Skeletal muscle cell (primary cell): Measurements from ENCODE around the gene PARP2.
"Not testable (repeated sequence)": the region's sequence is repeated elsewhere in the genome, so short reads cannot be mapped to it uniquely, and the experiment has no call there.

Experiments used
- DNase-seq: peaks from one replicate; pipeline ENCODE4 v3.0.0-alpha.2; 2010; ENCODE audit warnings: low read depth
- H3K4me3 ChIP-seq: 2 replicates; pipeline ENCODE4 v1.5.1; 2011; ENCODE audit warnings: low read depth, mild to moderate bottlenecking, control low read depth, low read length, moderate library complexity

PARP2 gene, protein sequence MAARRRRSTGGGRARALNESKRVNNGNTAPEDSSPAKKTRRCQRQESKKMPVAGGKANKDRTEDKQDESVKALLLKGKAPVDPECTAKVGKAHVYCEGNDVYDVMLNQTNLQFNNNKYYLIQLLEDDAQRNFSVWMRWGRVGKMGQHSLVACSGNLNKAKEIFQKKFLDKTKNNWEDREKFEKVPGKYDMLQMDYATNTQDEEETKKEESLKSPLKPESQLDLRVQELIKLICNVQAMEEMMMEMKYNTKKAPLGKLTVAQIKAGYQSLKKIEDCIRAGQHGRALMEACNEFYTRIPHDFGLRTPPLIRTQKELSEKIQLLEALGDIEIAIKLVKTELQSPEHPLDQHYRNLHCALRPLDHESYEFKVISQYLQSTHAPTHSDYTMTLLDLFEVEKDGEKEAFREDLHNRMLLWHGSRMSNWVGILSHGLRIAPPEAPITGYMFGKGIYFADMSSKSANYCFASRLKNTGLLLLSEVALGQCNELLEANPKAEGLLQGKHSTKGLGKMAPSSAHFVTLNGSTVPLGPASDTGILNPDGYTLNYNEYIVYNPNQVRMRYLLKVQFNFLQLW

GRCh38 chr14:20343092-20343861 lies at the start of gene PARP2:
PARP2 (plus strand) TSS chr14:20343635; CDS start chr14:20343642, 7 bp downstream.
- peak; percentile 99 for DNase-seq
- peak within 1 kb of the TSS; percentile 73 for H3K4me3 ChIP-seq

DNA sequence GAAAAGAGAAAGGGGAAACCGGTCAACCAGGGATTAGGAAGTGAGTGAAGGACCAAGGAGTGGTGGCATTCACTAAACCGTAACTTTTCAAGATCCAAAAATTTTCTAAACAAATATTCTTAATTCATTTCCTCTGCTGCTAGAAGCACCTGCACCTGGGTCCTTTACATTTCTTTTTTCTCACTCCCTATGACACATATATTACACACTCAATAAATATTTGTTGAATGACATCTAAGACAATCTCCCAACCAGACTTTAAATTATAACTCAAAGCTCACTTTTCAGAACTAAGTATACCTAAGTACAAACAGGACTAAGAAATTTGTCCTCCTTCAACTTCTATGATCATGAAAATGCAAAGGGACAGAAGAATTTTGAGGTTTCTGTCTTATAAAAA lies 48.8 kb upstream of the PARP2 start:
- H3K4me3 ChIP-seq: no peak overlapping the region

DNA sequence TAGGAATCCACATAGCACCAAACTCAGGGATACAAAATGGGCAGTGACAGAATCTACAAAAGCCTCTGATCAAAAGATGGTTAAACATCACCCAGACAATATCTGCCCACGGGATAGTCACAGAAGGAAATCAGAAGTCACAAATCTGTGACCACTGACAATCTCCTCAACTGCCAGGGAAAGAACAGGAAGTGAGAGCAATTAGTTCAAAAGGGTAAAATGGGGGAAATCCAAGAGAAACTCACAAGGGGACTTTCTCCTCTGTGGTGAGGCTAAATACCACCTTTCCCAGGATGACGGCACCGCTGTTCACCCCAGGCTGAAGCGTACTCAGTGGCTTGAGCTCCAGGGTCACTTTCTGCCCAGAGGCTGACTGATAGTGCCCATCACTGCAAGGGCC lies 48.4 kb upstream of the PARP2 start:
- H3K4me3 ChIP-seq: no peak overlapping the region
- no peak for DNase-seq

More for the DNA sequence above, 48.8 kb upstream of the PARP2 start:
- no peak for DNase-seq

DNA sequence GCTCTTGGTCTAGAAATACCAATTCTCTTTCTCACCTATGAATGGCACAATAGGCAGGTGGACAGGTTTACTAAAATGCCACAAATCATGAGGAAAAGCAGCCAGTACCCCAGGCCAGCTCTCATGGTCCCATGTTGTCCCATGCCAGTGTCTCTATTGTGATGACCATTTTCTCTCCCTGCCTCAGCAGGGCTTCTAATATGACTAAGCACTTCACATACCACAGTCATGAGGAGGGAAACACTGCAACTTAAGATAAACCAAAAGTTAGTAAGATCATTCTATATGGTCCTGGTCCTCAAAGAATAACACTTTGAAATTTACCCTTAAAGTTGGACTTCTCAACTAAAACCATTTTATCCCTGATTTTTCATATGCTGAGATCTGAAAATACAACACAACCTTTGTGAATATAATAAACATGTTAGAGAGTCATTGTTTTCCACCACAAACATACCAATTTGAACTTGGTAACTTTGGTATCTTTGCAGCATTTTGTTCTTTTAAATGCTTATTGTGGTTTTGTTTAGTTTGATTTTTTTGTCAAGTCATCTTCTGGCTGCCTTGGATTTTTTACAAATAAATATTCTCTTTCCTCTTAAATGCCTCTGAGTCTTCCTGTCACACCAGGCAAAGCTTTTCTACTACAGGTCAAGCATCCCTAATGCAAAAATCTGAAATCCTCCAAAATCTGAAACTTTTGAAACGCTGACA lies 41.2 kb upstream of the PARP2 start:
- DNase-seq: no peak
- no peak overlapping the region for H3K4me3 ChIP-seq

DNA sequence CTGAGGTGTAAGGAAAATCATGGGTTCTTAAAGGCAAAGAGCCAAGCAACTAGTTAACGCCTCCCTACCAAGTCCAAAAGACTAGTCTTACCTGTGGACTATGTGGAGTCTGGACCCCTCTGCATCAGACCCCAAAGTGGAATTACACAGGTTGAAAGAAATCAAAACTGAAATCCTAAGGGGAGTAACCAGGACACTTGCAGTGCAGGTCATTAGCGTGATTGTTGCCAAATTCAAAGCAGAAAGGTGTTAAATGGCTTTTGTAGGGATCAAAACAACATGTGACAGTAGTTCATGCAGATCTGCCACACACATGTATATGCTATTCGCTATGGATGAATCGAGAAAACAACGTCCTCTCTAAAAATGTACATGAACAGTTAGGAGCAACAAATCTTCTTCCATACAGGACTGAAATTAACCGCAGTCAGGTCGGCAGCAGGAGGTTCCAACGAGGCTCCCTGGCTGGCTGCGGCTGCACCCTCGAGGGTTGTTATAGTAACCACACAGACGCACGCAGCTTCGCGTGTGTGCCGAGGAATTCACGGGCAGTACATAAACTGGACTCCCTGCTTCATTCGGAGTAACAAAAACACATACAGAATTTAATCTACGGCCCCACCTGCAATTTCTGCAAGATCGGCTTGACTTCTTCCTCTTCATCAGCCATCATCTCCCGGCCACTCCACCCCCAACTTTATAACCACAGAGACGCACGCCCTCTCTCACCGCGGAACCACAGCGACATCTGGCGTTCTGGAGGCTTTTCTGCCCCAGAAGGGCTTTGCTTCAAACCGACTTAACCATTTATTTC lies 38.0 kb upstream of the PARP2 start, which contains the start of gene TTC5:
TSS of gene TTC5 (minus strand) at position 687 of the 814 bp plus-strand sequence. CDS start at position 673, 14 bp downstream.
- peak; percentile 59 for DNase-seq

DNA sequence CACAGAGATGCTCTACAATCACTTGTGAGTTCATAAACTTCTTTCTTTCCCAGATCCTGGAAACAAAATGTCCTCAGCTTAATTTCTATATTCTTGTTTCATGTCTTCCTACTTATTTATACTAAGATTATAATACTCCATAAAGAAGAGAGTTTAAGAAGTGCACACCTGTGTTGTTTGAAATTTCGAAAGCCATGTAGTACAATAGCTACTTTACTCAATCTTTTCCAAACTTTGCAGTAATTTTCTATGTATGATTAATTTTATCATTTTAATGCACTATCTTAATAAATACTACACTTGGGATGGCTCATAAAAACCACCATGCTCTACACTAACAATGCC lies 37.4 kb upstream of the PARP2 start:
- H3K4me3 ChIP-seq: no peak overlapping the region

More for the DNA sequence above, 38.0 kb upstream of the PARP2 start, which contains the start of gene TTC5:
- peak within 1 kb of the TSS; percentile 72 for H3K4me3 ChIP-seq

DNA sequence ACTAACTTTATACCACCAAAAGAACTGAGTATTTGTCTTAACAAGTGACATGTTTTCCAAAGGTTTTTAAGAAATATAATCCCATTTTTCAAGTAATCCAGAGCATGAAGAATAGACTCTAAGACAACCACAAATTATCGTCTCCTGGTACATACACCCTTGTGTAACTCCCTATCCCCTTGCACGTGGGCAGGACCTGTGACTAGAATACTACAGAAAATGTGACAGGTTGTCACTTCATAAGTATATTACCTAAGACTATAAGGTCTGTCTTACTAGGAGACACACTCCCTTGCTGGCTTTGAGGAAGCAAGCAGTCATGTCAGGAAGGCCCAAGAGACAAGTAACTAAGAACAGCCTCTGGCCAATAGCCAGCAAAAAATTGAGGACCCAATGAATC lies 29.4 kb upstream of the PARP2 start:
- H3K4me3 ChIP-seq: no peak overlapping the region
- no peak for DNase-seq

More for the DNA sequence above, 37.4 kb upstream of the PARP2 start:
- DNase-seq: no peak

DNA sequence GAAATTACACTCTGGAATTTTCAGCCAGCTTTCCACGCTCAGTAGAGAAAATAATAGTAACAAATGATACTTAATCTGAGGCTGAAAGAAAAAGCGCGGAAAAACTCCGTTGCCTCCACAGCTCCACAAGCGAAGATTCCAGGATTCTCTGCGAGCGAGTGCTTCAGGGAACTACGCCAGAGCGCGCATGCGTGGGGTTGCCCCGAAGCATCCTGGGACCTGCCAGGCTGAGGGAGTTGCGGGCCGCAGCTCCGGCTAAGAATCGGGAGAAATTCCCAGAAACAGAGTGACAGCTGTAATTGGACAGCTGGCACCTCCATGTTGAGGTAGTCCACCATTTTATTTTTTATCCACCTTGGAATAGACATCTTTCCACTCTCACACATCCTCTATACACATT lies 25.7 kb upstream of the PARP2 start:
- no peak for DNase-seq

GRCh38 chr14:20327005-20327869 lies 16.2 kb upstream of the PARP2 start:
- peak; percentile 19 for DNase-seq
- H3K4me3 ChIP-seq: no peak overlapping the region

More for the DNA sequence above, 25.7 kb upstream of the PARP2 start:
- no peak overlapping the region for H3K4me3 ChIP-seq

DNA sequence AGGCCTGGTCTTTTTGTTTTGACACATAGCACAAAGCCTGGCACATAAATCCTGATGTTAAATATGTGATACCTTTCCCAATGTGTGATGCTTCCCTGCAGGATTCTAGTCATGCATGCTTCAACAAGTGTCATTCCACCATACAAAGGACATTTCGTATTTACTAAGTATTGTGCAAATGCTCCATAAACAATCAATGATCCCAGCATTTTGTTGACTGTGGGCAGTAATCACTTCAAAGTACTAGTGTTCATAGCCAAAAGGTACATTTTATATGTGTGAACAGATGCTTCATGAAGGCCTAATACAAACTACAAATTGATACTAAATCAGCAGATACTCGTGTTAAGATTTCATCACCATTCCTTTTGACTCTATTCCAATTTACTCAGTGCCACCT lies 14.7 kb upstream of the PARP2 start:
- no peak for DNase-seq
- no peak overlapping the region for H3K4me3 ChIP-seq

- DNase-seq: no peak
- H3K4me3 ChIP-seq: no peak overlapping the region
These were observed 14.1 kb upstream of the PARP2 start for GRCh38 chr14:20329355-20329754.

- no peak overlapping the region for H3K4me3 ChIP-seq
- no peak for DNase-seq
These were observed 12.3 kb upstream of the PARP2 start for GRCh38 chr14:20331053-20331613.

GRCh38 chr14:20332431-20332787 lies 11.0 kb upstream of the PARP2 start:
- no peak for DNase-seq

DNA sequence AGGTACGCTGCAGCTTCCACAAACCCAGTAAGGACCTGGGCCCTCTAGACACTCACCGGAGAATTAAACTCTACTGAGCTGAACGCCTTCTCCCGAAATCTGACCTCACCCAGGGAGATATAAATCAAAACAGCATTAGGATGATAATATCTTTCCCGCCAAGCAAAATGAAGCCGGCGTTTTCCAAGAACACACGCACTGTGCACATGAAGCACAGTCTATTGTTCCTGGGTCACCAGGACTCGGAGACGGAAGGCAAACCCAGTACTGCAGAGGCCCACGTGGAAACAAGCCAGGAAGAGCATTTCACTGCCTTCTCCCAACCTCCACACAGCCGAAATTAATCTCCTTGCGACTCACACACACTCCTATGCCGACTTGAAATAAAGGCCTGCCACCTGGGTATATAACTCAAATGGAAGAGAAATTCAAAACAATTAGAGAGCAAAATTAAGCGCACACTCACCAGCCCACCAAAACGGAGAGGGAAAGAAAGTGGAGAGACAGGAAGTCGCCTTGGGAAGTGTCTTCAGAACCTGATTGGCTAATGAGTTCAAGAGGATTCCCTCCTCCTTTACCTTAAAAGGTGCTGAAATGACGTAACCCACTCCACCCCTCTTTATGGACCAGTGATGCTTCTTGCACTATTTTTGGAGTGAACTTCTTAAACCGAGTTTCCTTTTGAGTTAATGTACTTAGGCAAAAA lies 10.5 kb upstream of the PARP2 start, which contains the start of gene CCNB1IP1:
TSS of gene CCNB1IP1 (minus strand) at position 492 of the 706 bp plus-strand sequence. CDS start 16,756 bp downstream, outside the sequence.
- peak; percentile 84 for DNase-seq

More at GRCh38 chr14:20332431-20332787, 11.0 kb upstream of the PARP2 start:
- peak overlapping the region; percentile 73 for H3K4me3 ChIP-seq

GRCh38 chr14:20333494-20333841 lies 10.0 kb upstream of the PARP2 start:
- DNase-seq: no peak
- peak overlapping the region; percentile 73 for H3K4me3 ChIP-seq

More for the DNA sequence above, 10.5 kb upstream of the PARP2 start, which contains the start of gene CCNB1IP1:
- H3K4me3 ChIP-seq: peak within 1 kb of the TSS; percentile 73

DNA sequence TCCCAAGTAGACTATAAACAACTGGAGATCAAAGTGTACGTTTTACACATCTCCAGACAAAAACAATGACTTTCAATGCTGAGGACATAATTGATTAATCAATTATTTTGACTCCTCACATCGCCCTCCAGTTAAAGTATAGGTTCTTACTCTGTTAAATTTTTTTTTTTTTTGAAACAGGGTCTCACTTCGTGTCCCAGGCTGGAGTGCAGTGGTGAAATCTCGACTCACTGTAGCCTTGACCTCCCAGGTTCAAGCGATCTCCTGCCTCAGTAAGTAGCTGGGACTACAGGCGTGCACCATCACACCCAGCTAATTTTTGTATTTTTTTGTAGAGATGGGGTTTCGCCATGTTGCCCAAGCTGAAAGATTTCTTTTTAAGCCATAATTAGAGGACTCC lies 9.4 kb upstream of the PARP2 start:
- DNase-seq: no peak
- no peak overlapping the region for H3K4me3 ChIP-seq

- not testable (repeated sequence) for H3K4me3 ChIP-seq, DNase-seq
These were observed 2.4 kb upstream of the PARP2 start for GRCh38 chr14:20341032-20341431.
